IPS-20b (cell line): ENCODE measurements around the gene PRKCSH.
A peak's percentile ranks its signal among the peaks of the same experiment; 100 is the strongest.
"Not testable (repeated sequence)": the region's sequence is repeated elsewhere in the genome, so short reads cannot be mapped to it uniquely, and the experiment has no call there.

Experiments
- H3K27ac ChIP-seq: one replicate; pipeline ENCODE4 v1.5.1; 2013; ENCODE audit warnings: low read length
- H3K27me3 ChIP-seq: 2 replicates; pipeline ENCODE4 v1.6.1; 2013; ENCODE audit warnings: mild to moderate bottlenecking, low read length, inconsistent platforms; ENCODE audit not compliant: insufficient read depth
- H3K36me3 ChIP-seq: 2 replicates; pipeline ENCODE4 v1.6.1; 2013; ENCODE audit warnings: low read depth, mild to moderate bottlenecking, inconsistent platforms, low read length, moderate library complexity; ENCODE audit not compliant: insufficient read depth
- H3K4me1 ChIP-seq: 2 replicates; pipeline ENCODE4 v1.6.1; 2013; ENCODE audit warnings: mild to moderate bottlenecking, control low read depth, inconsistent platforms, low read length, moderate library complexity; ENCODE audit not compliant: insufficient read depth
- H3K4me3 ChIP-seq: 2 replicates; pipeline ENCODE4 v1.5.1; 2013; ENCODE audit warnings: mild to moderate bottlenecking, low read length, inconsistent platforms
- H3K9ac ChIP-seq: 2 replicates; pipeline ENCODE4 v1.6.1; 2013; ENCODE audit warnings: low read depth, mild to moderate bottlenecking, inconsistent platforms, low read length, moderate library complexity
- H3K9me3 ChIP-seq: 2 replicates; pipeline ENCODE4 v1.6.1; 2013; ENCODE audit warnings: mild to moderate bottlenecking, low read depth, low read length, inconsistent platforms; ENCODE audit not compliant: insufficient read depth

The PRKCSH gene

GRCh38 chr19:11405846-11406643 lies 29.4 kb upstream of the PRKCSH start:
- peak overlapping the region; percentile 27; the same call in 1 of the 2 replicates for H3K9ac ChIP-seq
- H3K4me1 ChIP-seq, result no peaks in the 10 kb centered on the region
- no peak overlapping the region for H3K27ac ChIP-seq
- peaks cover 17% of the 10 kb centered on the region; the same call in 1 of the 2 replicates for H3K36me3 ChIP-seq
- 0 out of 2 replicates have a peak, but pooled peaks cover 5% of the 10 kb centered on the region for H3K27me3 ChIP-seq
- peak overlapping the region; percentile 56; the same call in 1 of the 2 replicates for H3K4me3 ChIP-seq
- no peaks in the 10 kb centered on the region for H3K9me3 ChIP-seq

GRCh38 chr19:11406703-11407236 lies 28.7 kb upstream of the PRKCSH start:
- not testable (repeated sequence) for H3K4me1 ChIP-seq, H3K27me3 ChIP-seq, H3K9ac ChIP-seq, H3K27ac ChIP-seq, H3K9me3 ChIP-seq
- Histone ChIP-seq H3K36me3 (peaks cover 21% of the 10 kb centered on the region; the same call in 1 of the 2 replicates), H3K4me3 (peak overlapping the region; percentile 56; the same call in 1 of the 2 replicates)

DNA sequence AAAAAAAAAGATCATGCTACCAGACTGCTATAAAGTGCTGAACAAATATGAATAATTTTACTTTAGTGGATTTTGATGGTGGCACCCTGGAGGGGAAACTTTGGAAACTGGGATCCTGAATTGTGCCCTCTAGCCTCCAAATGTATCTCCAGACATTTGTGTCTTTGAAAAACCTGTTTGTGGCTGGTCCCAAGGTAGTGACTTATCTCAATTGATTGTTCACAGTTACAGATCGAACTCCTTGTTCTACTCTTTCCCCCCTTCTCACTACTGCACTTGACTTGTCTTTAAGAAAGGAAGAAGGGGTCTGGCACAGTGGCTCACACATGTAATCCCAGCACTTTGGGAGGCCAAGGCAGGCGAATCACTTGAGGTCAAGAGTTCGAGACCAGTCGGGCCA lies 26.8 kb upstream of the PRKCSH start:
- Histone ChIP-seq H3K4me1 (no peaks in the 10 kb centered on the region), H3K9ac (no peak overlapping the region), H3K27ac (no peak overlapping the region), H3K27me3 (0 out of 2 replicates have a peak, but pooled peaks cover 5% of the 10 kb centered on the region), H3K4me3 (no peak overlapping the region), H3K36me3 (peaks cover 15% of the 10 kb centered on the region; the same call in 1 of the 2 replicates), H3K9me3 (no peaks in the 10 kb centered on the region)

DNA sequence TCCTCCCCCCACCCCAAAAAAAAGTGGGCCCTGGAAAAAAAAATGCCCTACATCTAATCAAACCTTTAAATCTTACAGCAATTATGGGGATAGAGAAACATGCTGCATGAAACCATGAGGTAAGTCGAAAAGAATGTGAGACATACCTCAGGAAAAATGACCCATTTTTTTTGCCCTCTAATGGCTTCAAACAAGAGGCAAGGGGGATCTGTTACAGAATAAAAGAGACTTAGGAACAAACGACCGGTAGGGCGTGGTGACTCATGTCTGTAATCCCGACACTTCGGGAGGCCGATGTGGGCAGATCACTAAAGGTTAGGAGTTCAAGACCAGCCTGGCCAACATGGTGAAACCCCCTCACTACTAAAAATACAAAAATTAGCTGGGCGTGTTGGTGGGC lies 24.8 kb upstream of the PRKCSH start:
- H3K4me1 ChIP-seq, result no peaks in the 10 kb centered on the region
- no peak overlapping the region for H3K9ac ChIP-seq
- 0 out of 2 replicates have a peak, but pooled peaks cover 5% of the 10 kb centered on the region for H3K27me3 ChIP-seq
- no peaks in the 10 kb centered on the region for H3K9me3 ChIP-seq
- peaks cover 7% of the 10 kb centered on the region for H3K36me3 ChIP-seq
- no peak overlapping the region for H3K4me3 ChIP-seq
- no peak overlapping the region for H3K27ac ChIP-seq

- Histone ChIP-seq H3K27me3 (peaks cover 18% of the 10 kb centered on the region), H3K9me3 (no peaks in the 10 kb centered on the region), H3K36me3 (peaks cover 5% of the 10 kb centered on the region), H3K4me3 (no peak overlapping the region), H3K9ac (no peak overlapping the region), H3K4me1 (no peaks in the 10 kb centered on the region), H3K27ac (no peak overlapping the region)
These were observed 20.9 kb upstream of the PRKCSH start for GRCh38 chr19:11414544-11414943.

- peaks cover 38% of the 10 kb centered on the region for H3K27me3 ChIP-seq
- peaks cover under 1% of the 10 kb centered on the region; the same call in 1 of the 2 replicates for H3K36me3 ChIP-seq
- H3K4me1 ChIP-seq, result no peaks in the 10 kb centered on the region; the same call in 1 of the 2 replicates
- H3K9me3 ChIP-seq, result no peaks in the 10 kb centered on the region
- no peak overlapping the region for H3K4me3 ChIP-seq
- H3K9ac ChIP-seq, result no peak overlapping the region
- H3K27ac ChIP-seq, result no peak overlapping the region
These were observed 18.9 kb upstream of the PRKCSH start for GRCh38 chr19:11416346-11417052.

DNA sequence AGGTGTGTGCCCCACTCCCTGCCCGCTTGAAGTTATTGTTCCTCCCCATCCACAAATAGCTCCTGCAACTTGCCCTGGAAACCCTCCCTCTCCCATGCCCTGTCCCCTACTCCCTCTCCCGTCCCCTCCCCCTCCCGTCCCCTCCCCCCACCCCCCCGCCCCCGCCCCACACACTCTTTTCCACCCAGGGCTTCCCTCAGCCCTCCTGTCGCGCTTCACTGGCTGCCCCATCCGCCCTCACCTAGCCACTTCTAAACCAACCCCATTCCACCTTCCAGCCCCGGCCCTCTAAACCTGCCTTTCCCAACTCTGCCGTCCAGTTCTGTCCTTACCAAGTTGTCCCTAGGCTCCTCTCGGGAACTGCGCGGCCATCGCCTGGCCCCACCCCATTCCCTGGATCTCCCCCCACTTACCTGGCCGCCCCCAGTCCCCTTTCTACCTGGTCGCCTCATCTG lies 17.3 kb upstream of the PRKCSH start:
- peak overlapping the region; percentile 91 for H3K4me3 ChIP-seq

DNA sequence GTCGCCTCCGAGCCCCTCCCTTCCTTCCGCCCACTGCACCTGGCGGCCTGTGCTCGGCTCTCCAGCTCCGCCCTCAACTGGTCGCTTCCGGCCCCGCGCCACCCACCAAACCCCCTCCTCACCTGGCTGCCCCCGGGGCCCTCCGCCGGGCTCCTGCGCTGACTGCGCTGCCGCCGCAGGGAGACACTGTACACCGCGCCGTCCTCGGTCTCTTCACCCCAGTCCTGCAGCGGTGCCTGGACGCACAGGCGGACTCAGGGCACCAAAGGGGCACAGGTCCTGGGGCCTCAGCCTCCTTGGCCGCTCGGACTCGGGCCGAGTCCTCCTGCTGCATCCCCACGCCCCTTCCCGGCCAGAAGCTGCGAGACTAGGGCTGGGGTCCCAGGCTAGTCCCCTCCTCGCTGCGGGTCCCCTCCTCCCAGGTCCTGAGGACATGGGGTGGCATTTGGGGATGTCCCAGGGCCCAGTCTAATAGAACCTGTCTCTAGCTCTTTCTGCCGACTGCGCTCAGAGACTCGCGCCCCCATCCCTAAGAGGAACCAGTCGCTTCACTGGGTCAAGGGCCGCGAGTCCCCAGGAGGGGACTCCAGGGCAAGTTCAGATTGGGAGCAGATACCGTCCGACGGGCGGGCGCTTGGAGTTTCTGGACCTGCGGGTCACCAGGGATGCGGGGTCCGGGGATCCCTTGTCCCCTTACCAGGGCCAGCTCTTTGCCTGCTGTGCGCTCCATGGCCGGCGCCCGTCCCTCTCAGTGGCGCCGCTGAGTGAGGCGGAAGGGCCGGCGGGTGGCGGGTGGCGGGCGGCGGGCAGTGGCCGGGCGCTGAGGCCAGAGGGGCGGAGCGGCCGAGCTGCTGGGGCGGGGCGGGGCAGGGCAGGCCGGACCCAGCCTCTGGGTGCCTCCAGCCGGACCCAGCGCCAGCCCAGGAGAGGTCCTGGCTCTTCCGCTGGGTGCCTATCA lies 16.6 kb upstream of the PRKCSH start, which contains the start of gene RGL3:
RGL3 (minus strand) TSS at position 766 of the 958 bp plus-strand sequence; CDS start at position 730, 36 bp downstream.
- peaks cover 61% of the 10 kb centered on the region for H3K27me3 ChIP-seq
- peak within 1 kb of the TSS; percentile 91 for H3K4me3 ChIP-seq
- no peaks in the 10 kb centered on the region for H3K9me3 ChIP-seq
- H3K9ac ChIP-seq, result peak within 1 kb of the TSS; percentile 84; the same call in 1 of the 2 replicates
- no peaks in the 10 kb centered on the region; the same call in 1 of the 2 replicates for H3K36me3 ChIP-seq
- no peaks in the 10 kb centered on the region; the same call in 1 of the 2 replicates for H3K4me1 ChIP-seq
- no peak within 1 kb of the TSS for H3K27ac ChIP-seq

More for the DNA sequence above, 17.3 kb upstream of the PRKCSH start:
- no peak overlapping the region for H3K27ac ChIP-seq
- H3K4me1 ChIP-seq, result no peaks in the 10 kb centered on the region; the same call in 1 of the 2 replicates
- peaks cover 54% of the 10 kb centered on the region for H3K27me3 ChIP-seq
- H3K36me3 ChIP-seq, result no peaks in the 10 kb centered on the region; the same call in 1 of the 2 replicates
- peak overlapping the region; percentile 84; the same call in 1 of the 2 replicates for H3K9ac ChIP-seq
- H3K9me3 ChIP-seq, result no peaks in the 10 kb centered on the region

DNA sequence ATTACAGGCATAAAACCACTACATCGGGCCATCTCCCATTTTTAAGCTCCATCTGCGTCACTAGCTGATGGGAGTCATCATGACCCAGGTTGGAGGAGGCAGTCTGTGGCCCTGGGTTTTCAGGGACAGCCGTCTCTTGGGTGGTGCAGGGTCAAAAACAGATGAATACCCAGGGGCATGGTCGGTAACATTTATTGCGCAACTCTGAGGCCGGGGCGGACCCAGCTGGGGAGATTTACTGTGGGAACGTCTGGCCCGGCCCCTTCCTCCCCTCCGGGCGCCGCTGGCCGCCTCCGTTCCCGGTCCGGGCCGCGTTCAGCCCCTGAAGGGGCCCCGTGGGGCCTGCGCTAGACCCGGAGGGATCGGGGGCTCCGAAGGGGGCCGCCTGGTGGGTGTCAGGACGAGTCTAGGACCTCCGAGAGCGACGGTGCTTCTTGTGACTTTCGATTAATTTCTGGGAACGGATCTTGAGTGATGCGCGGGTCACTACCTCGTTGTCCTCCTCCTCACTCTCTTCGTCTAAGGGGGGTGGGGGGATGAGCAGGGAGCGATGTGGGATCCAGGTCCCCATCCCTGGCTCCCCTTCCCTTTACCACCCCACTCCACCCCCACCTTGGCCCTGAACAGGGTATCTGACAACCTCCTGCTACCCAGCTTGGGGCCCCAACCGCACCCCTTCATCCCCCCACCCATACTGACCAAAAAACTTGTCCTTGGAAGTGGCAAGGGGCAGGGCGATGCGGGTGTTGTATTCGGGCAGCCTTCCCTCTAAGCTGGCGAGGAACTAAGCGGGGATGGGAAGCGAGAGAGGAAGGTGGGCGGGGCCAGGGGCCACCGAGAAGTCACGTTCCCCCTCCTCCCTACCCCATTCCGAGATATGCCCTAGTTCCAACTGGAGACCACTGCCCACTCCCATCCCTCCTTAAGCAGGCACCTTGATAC lies 14.7 kb upstream of the PRKCSH start:
- Histone ChIP-seq H3K4me3 (peak overlapping the region; percentile 81), H3K27ac (no peak overlapping the region), H3K36me3 (no peaks in the 10 kb centered on the region), H3K9me3 (no peaks in the 10 kb centered on the region), H3K4me1 (no peaks in the 10 kb centered on the region; the same call in 1 of the 2 replicates), H3K9ac (peak overlapping the region; percentile 66; the same call in 1 of the 2 replicates), H3K27me3 (peaks cover 65% of the 10 kb centered on the region)
